Measurements from ENCODE around the gene COL28A1. TPM values are rescaled to one million over a fixed set of nuclear protein-coding genes. Genes with fewer than 3 reads are reported as not detected.

The COL28A1 gene
- total RNA-seq, 1 experiment from 2014 or later = 0.26 TPM

GRCh38 chr7:7317850-7318249 lies 217.8 kb downstream of the COL28A1 start:
- peaks cover 14% of the 10 kb centered on the region for H3K4me1 ChIP-seq (ENCODE audit: insufficient read depth, low read length)
- no peak overlapping the region for H2AFZ ChIP-seq (ENCODE audit: low read length)
- H3K9me3 ChIP-seq (ENCODE audit: low read length) = no peaks in the 10 kb centered on the region
- no peak for ATAC-seq
- TF ChIP-seq CTCF (conservative IDR thresholded peaks at IDR 0.05; ENCODE audit: low read depth, low read length) (no peak), EZH2 (IDR thresholded peaks at IDR 0.05; ENCODE audit: low read length, unreplicated experiment) (no peak), EZH2phosphoT487 (IDR thresholded peaks at IDR 0.05; ENCODE audit: borderline replicate concordance, low read length) (no peak)
- no peaks in the 10 kb centered on the region for H4K20me1 ChIP-seq (ENCODE audit: low read length)
- ChIA-PET CTCF (no interaction called here), POLR2A (ENCODE audit: unreplicated experiment) (no interaction called here)
- H3K9me2 ChIP-seq (replicated peaks; ENCODE audit: low read length) = no peaks in the 10 kb centered on the region
- intact Hi-C loops (cut with micrococcal nuclease) = no loop called here
- no peaks in the 10 kb centered on the region for H3K36me3 ChIP-seq (ENCODE audit: low read depth, low read length)
- H3K27me3 ChIP-seq (ENCODE audit: low read length) = no peaks in the 10 kb centered on the region
- no peak overlapping the region for H3K4me3 ChIP-seq (ENCODE audit: low read length)
- no peak overlapping the region for H3K27ac ChIP-seq (ENCODE audit: low read length)
- H3F3A ChIP-seq (ENCODE audit: low read length, unreplicated experiment) = no peaks in the 10 kb centered on the region
- H3K4me2 ChIP-seq (ENCODE audit: low read length) = no peak overlapping the region
- H3K79me2 ChIP-seq (ENCODE audit: low read length) = no peaks in the 10 kb centered on the region
- no peak overlapping the region for H3K9ac ChIP-seq (ENCODE audit: low read length)
- no TSS peak for BruUV-seq (replicated peaks)
- DNase-seq = no peak

GRCh38 chr7:7315851-7316250 lies 219.8 kb downstream of the COL28A1 start:
- Histone ChIP-seq H3F3A (ENCODE audit: low read length, unreplicated experiment) (no peaks in the 10 kb centered on the region), H2AFZ (ENCODE audit: low read length) (no peak overlapping the region), H3K4me3 (ENCODE audit: low read length) (no peak overlapping the region), H3K4me2 (ENCODE audit: low read length) (no peak overlapping the region), H3K9me3 (ENCODE audit: low read length) (no peaks in the 10 kb centered on the region), H3K36me3 (ENCODE audit: low read depth, low read length) (no peaks in the 10 kb centered on the region), H4K20me1 (ENCODE audit: low read length) (no peaks in the 10 kb centered on the region), H3K9me2 (replicated peaks; ENCODE audit: low read length) (no peaks in the 10 kb centered on the region), H3K27ac (ENCODE audit: low read length) (no peak overlapping the region), H3K9ac (ENCODE audit: low read length) (no peak overlapping the region), H3K4me1 (ENCODE audit: insufficient read depth, low read length) (no peaks in the 10 kb centered on the region), H3K79me2 (ENCODE audit: low read length) (no peaks in the 10 kb centered on the region), H3K27me3 (ENCODE audit: low read length) (no peaks in the 10 kb centered on the region)
- ChIA-PET POLR2A (ENCODE audit: unreplicated experiment) (no interaction called here), CTCF (no interaction called here)
- BruUV-seq (replicated peaks) = no TSS peak
- DNase-seq (no peak), ATAC-seq (no peak)
- intact Hi-C loops (cut with micrococcal nuclease) = no loop called here
- no peak for TF ChIP-seq CTCF (conservative IDR thresholded peaks at IDR 0.05; ENCODE audit: low read depth, low read length)
- no peak for TF ChIP-seq EZH2 (IDR thresholded peaks at IDR 0.05; ENCODE audit: low read length, unreplicated experiment)
- no peak for TF ChIP-seq EZH2phosphoT487 (IDR thresholded peaks at IDR 0.05; ENCODE audit: borderline replicate concordance, low read length)

- Histone ChIP-seq H3K4me1 (ENCODE audit: insufficient read depth, low read length) (no peaks in the 10 kb centered on the region), H4K20me1 (ENCODE audit: low read length) (no peaks in the 10 kb centered on the region), H2AFZ (ENCODE audit: low read length) (no peak overlapping the region), H3K36me3 (ENCODE audit: low read depth, low read length) (no peaks in the 10 kb centered on the region), H3K9ac (ENCODE audit: low read length) (no peak overlapping the region), H3F3A (ENCODE audit: low read length, unreplicated experiment) (no peaks in the 10 kb centered on the region), H3K27me3 (ENCODE audit: low read length) (no peaks in the 10 kb centered on the region), H3K79me2 (ENCODE audit: low read length) (no peaks in the 10 kb centered on the region), H3K9me2 (replicated peaks; ENCODE audit: low read length) (no peaks in the 10 kb centered on the region), H3K27ac (ENCODE audit: low read length) (no peak overlapping the region), H3K4me3 (ENCODE audit: low read length) (no peak overlapping the region), H3K4me2 (ENCODE audit: low read length) (no peak overlapping the region), H3K9me3 (ENCODE audit: low read length) (no peaks in the 10 kb centered on the region)
- BruUV-seq (replicated peaks) = no TSS peak
- no peak for TF ChIP-seq EZH2 (IDR thresholded peaks at IDR 0.05; ENCODE audit: low read length, unreplicated experiment)
- intact Hi-C loops (cut with micrococcal nuclease) = no loop called here
- CTCF ChIA-PET = no interaction called here
- POLR2A ChIA-PET (ENCODE audit: unreplicated experiment) = interaction anchor here (0.5 to 0.6 kb wide), 2 partner anchors 9 kb away, joined by 5 to 17 read pairs; no protein-coding TSS in a partner anchor
- ATAC-seq (no peak), DNase-seq (no peak)
Measured at GRCh38 chr7:7312323-7312722, 223.3 kb downstream of the COL28A1 start.
